Activated T-helper 1 cell treated with anti-CD3 and anti-CD28 coated beads, Interleukin-2, amount 50 U/mL, for 16 hours (primary cell): ENCODE data around the gene GPR162.
"Not testable (repeated sequence)": the region's sequence is repeated elsewhere in the genome, so short reads cannot be mapped to it uniquely, and the experiment has no call there.

Experiments used
- DNase-seq, 2 donors: peaks; one replicate each; pipeline ENCODE4 v3.0.0-alpha.2; 2020; ENCODE audit warnings: low read depth in 1 of 2, low spot score in 1 of 2

GPR162 gene

DNA sequence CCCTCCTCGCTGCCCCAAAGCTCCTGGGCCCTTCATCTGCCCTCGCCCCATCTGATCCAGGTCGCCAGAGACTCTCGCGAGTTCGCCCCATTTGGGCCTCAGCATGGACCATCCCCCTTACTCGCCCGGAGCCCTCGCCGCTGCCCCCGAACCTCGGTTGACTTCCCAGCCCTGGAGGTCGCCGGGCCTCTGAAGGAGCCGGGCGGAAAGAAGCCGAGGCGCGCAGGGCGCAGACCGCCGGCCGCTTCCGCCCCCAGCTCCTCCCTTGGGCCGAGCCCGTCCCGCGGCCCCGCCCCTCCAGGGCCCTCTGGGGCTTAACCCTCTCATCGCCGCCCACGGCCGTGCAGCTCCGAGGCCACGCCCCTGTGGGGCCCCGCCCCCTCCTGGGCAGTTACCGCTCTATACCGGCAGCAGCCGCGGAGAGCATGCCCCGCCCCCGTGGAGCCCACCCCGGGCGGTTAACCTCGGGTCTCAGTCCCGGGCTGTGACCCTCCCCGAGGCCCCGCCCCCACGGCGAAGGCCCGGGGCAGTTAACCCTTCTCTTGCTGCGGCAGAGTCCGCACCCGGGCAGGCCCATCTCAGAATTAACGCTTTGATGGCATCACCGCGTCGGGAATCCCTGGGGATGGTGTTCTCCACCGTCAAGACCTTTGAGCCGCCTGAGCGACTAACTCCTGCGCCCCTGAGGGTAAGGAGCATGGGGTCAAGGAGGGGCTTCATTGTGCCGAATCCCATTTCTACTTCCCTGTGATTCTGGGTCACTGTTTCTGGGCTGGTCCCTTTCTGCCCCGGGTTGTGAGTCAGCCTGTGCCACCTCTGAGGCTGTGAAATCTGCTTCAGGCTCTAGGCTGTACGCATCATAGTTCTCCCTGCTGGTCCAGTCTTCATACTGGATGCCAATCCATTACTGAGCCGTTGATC is 51.7 kb downstream of the GPR162 start, which contains the start of gene SPSB2:
SPSB2 (minus strand) TSS at position 210 of the 921 bp plus-strand sequence. CDS start 402 bp downstream, outside the sequence.
- DNase-seq, result peak; percentile 97 to 99

DNA sequence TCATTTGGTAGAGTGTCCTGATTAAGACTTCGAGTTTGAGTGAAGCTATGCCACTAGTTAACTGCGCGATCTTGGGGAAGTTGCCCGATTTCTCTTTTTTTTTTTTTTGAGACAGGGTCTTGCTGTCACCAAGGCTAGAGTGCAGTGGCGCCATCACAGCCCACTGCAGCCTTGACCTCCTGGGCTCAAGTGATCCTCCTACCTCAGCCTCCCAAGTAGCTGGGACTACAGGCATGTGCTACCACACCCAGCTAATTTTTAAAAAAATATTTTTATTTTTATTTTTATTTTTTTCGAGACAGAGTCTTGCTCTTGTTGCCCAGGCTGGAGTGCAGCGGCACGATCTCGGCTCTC is 52.4 kb downstream of the GPR162 start:
- not testable (repeated sequence) for DNase-seq
